ENCODE measurements around the gene TREX2.

The TREX2 gene

GRCh38 chrX:153455571-153455970 lies 9.7 kb upstream of the TREX2 start:
- no peak for DNase-seq

GRCh38 chrX:153454901-153455550 lies 9.2 kb upstream of the TREX2 start:
- no peak for DNase-seq

GRCh38 chrX:153450949-153451277 lies 5.1 kb upstream of the TREX2 start:
- no peak for DNase-seq

DNA sequence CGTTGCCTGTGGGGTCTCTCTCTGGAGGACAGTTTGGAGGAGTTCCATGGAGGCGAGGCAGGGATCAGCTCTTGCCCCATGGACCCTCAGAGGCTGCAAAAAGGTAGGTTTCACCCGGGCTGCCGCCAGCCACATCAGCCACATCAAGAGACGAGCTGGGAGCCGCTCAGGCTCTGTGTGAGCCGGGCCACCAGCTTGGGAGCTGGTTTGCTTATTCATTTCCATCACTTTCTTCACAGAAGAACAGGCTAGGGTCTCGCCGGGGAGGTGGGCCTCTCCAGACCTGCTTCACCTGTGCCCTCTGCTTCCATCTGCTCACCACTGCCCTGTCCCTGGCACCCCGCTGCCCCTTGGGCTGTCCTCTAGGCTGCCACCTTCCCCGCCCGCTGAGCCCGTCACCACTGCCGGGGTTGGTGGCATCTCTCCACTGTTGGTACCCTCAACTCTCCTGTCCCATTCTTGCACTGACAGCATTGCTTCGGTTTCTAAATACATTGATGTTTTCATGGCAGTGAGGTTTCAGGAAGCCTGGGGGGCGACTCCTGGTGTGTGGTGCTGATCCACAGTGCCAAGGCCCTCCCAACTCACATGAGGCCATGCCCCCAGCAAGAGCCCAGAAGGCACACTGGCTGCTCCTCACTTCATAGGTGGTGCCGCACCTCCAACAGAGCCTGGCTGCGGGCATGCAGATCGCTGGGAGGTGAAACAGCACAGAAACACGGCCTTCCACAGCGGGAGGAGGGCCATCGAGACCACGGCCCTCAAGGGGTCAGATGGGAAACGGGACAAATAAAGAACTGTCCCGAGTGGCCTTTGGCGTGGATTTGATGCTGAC lies 4.5 kb upstream of the TREX2 start:
- DNase-seq, result no peak

DNA sequence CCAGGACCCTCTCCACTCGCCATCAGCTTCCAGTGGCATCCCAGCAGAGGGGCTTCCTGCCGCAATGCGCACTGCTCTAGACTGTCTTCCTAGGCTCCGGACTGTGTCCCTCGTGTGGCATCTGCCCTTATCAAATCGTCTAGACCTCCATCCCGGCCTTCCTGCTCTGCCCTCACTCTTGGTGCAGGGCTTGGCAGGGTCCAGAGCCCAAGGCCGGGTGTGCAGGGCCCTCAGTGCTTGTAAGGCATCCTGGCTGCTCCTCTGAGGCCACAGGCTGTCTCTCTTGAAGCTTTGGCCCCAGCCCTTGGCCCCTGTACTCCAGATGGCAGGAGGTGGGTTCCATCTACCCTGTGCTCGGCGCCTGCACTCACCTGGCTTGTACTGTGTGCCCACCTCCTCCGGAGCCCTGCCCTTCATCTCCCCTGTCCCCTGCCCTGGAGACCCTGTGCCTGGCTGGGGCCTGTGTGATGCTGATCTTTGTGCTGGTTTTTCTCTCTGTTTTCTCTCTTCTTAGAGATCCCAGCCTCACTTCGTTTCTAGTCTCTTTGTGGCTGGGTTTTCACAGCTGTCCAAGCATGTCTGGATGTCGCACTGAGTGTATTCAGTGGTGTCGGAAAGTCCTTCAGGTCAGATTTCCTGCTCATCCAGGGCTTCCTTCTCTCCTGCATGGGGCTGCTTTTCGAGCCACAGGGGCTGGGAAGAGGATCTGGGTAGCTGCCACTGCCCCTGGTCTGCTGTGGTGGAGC lies 3.7 kb upstream of the TREX2 start:
- DNase-seq, result no peak

DNA sequence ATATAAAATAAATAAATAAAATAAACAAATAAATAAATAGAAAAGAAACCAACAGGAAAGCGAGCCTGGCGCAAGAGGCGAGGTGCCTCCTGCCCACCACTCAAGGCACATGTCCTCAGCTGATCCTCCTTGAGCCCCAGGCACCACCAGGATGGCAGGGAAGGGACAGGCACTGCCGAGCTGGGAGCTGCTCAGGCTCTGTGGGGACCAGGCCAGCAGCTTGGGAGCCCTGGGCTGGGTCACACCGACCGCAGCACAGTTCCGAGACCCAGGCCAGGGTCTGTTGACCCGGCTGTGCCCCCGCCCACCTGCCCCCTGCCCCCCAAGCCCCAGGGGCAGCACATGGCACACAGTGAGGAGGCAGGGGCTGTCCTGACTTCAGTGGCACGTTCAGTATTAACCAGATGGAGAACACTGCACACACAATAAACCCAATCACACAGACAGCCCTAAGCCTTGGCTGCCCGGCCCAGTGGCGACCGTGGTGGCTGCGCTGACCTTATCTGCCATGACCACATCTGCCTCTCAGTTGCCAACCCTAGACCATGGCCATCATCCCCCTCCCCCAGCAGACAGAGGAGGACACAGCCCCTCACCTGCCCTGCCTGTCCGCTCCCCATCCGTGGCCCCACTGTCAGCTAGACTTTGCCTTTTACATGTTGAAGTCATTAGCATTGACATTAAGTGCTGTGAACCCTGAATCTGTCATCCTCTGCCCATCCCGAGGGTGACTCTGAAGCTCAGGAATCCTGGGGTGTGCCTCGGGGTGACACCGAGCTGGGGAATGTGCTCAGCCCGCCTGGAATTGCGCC lies 2.9 kb upstream of the TREX2 start:
- DNase-seq, result no peak

DNA sequence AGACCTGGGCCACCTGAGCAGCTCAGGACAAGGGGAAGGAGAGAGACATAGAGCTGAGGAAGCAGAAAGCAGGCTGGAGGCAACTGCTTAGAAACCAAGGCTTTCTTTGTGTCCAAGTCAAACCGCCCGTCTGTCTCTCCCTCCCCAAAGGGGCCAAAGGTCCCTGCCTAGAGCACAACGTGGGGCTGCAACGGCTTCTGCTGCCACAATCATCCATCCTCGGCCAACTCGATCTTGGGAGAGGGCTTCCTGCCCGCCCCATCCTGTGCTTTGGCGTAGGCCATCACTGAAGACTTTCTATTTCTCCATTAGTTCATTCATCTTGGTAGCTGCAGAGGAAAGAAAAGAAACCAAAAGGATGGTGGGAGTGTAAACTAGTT lies 1.7 kb upstream of the TREX2 start:
- no peak for DNase-seq

GRCh38 chrX:153446950-153447580 lies 1.2 kb upstream of the TREX2 start:
- DNase-seq, result no peak

DNA sequence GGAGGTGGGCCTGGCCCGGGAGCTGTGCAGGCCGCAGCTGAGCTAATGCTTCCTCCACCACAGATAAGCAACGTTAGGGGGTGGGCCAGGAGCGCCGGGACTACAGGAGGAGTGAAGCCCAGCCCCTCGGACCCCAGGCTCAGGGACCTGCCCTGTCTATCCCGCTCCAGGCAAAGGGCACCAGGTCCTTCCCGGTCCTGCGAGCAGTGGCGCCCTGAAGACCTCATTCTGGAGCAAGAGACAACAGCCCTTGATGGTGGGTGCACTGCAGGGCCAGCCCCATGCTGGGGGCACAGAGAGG lies 730 bp upstream of the TREX2 start:
- no peak for DNase-seq

GRCh38 chrX:153445106-153445855 lies 575 bp downstream of the TREX2 start:
- DNase-seq, result no peak

DNA sequence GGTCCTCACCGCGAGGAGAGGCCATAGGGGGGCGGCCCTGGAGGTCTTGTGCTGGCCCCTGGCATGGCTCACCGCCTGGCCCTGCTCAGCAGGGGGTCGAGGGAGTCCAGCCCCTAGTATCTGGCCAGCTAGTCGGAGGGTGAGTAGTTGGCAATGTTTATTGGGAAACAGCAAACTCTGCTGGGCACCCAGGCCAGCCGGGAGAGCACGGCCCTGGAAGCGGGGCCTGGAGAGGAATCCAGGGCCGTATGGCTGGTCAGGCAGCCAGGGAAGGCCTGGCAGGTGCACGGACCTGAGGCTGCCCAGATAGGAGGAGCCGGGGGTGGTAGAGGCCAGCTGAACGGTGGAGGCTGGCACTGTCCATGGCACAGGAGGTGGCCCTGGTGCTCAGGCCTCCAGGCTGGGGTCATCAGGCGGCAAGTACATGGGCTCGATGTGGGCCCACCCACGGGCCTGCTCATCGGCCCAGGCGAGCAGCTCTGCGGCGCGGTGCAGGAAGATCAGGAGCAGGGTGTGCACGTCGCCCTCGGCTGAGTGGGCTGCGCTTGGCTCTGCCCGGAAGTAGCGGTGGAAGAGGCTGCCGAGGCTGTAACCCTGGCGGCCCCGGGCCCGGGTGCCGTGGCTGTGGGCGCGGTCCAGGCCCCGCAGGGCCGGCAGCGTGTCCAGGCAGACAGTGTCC lies 1.4 kb downstream of the TREX2 start:
- DNase-seq, result no peak

GRCh38 chrX:153443476-153444332 lies 2.2 kb downstream of the TREX2 start:
- no peak for DNase-seq

GRCh38 chrX:153442463-153442862 lies 3.4 kb downstream of the TREX2 start:
- DNase-seq, result no peak

DNA sequence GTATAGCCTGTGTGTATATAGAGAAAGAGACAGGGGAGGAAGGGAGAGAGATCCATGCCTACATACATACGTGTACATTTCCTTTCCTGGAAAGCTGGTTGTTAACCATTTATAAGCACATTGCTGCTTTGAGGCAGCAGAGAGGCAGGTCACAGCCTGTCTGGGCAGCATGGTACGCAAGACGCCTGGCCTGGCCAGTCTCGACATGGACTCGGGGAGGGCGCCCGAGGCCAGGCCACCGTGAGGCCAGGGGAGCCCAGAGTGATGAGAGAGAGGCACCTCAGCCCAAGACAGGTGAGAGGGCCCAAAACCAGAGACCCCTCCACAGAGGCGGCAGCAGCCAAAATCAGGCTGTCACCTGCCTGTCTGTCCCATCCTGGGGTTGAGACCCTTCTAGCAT lies 3.9 kb downstream of the TREX2 start:
- no peak for DNase-seq

GRCh38 chrX:153441296-153441695 lies 4.6 kb downstream of the TREX2 start:
- no peak for DNase-seq

DNA sequence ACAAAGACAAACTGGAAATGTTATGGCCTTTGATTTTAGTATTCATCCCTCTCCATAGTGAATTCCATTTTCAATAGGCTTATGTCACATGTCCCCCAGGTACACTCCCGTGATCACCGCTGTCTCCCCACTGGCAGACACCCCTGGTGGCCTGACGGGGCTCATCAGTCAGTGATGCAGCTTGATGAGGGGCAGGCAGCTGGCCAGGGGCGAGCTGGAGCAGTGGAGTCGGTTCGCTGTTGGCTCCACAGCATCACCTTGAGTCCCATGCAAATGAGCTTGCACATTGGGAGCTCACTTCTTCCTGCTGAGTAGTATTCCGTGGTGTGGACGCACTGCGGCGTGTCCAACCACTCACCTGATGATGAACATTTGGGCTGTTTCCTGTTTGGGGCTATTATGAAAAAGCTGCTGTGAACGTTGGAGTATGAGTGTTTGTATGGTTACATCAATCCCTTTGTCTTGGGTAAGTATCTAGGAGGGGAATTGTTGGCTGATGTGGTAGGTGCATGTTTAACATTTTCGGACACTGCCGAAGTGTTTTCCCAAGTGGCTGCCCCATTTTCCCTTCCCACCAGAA lies 5.2 kb downstream of the TREX2 start:
- DNase-seq, result no peak

GRCh38 chrX:153439977-153440376 lies 5.9 kb downstream of the TREX2 start:
- DNase-seq, result no peak

DNA sequence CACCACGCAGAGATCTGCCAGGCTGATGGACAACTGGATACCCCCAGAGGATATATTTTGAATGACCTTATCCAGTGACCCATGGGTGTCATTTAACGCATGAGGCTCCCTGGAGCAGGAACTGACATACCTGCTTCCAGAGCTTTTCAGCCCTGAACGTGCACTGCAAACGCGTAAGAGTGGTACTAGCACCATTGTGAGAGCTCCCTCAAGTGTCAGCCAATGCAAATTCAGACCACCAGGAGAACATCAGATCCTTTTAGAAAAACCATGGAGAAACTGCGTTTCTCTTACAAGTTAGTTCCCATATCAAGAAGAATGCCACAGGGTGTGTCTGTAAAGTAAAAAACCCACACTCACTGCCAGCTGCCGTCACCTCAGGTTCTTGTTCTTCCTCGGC lies 7.3 kb downstream of the TREX2 start:
- no peak for DNase-seq

- no peak for DNase-seq
Observed at GRCh38 chrX:153435845-153436244, 10.0 kb downstream of the TREX2 start.

- DNase-seq, result no peak
Observed at GRCh38 chrX:153434801-153435200, 11.1 kb downstream of the TREX2 start.

Measured in stimulated activated CD4-positive, alpha-beta T cell treated with anti-CD3 and anti-CD28 coated beads, Interleukin-2, amount 100 ng/mL, for 24 hours (primary cell).